Measurements from ENCODE around the gene COLEC11. TPM values are rescaled to one million over a fixed set of nuclear protein-coding genes. Genes with fewer than 3 reads are reported as not detected.

COLEC11 gene
- total RNA-seq, 4 donors from 2014 or later, result 2.8 to 20.5 (median 9.1) TPM

GRCh38 chr2:3595985-3596384 is 1.1 kb downstream of the COLEC11 start:
- 80 to 94% methylated on average over 6 of the region's 6 CpGs for WGBS, 2 donors
- intact Hi-C loops (cut with DNase I), result no loop called here
- no peak overlapping the region for H3K27ac ChIP-seq
- no peaks in the 10 kb centered on the region for H3K36me3 ChIP-seq
- no peak overlapping the region for H3K4me3 ChIP-seq (replicated peaks in 1 of 3)
- no peaks in the 10 kb centered on the region for H3K9me3 ChIP-seq
- no peak for DNase-seq
- TF ChIP-seq CTCF (IDR thresholded peaks at IDR 0.05) (no peak), POLR2A (IDR thresholded peaks at IDR 0.05) (no peak)
- H3K27me3 ChIP-seq, result no peaks in the 10 kb centered on the region
- H3K4me1 ChIP-seq, result no peaks in the 10 kb centered on the region

- whole genome bisulfite sequencing, 2 donors, result 86 to 91% methylated on average over 16 of the region's 16 CpGs
- no peaks in the 10 kb centered on the region for H3K27me3 ChIP-seq
- no peak for DNase-seq
- no peaks in the 10 kb centered on the region for H3K9me3 ChIP-seq
- H3K36me3 ChIP-seq, result no peaks in the 10 kb centered on the region
- H3K4me1 ChIP-seq, result no peaks in the 10 kb centered on the region
- H3K4me3 ChIP-seq (replicated peaks in 1 of 3), result no peak overlapping the region
- intact Hi-C loops (cut with DNase I), result no loop called here
- no peak for TF ChIP-seq CTCF (IDR thresholded peaks at IDR 0.05)
- no peak for TF ChIP-seq POLR2A (IDR thresholded peaks at IDR 0.05)
- H3K27ac ChIP-seq, result no peak overlapping the region
These were observed 2.0 kb downstream of the COLEC11 start for GRCh38 chr2:3596901-3597417.

- Histone ChIP-seq H3K36me3 (no peaks in the 10 kb centered on the region), H3K27me3 (no peaks in the 10 kb centered on the region), H3K27ac (no peak overlapping the region), H3K4me3 (replicated peaks in 1 of 3) (no peak overlapping the region), H3K4me1 (no peaks in the 10 kb centered on the region), H3K9me3 (no peaks in the 10 kb centered on the region)
- TF ChIP-seq CTCF (IDR thresholded peaks at IDR 0.05), result no peak
- TF ChIP-seq POLR2A (IDR thresholded peaks at IDR 0.05), result no peak
- no peak for DNase-seq
- 78 to 80% methylated on average over 6 of the region's 6 CpGs for WGBS, 2 donors
- intact Hi-C loops (cut with DNase I), result no loop called here
These were observed 2.7 kb downstream of the COLEC11 start for GRCh38 chr2:3597567-3597966.

- Histone ChIP-seq H3K9me3 (no peaks in the 10 kb centered on the region), H3K4me3 (replicated peaks in 1 of 3) (no peak overlapping the region), H3K4me1 (no peaks in the 10 kb centered on the region), H3K27me3 (no peaks in the 10 kb centered on the region), H3K27ac (no peak overlapping the region), H3K36me3 (no peaks in the 10 kb centered on the region)
- DNase-seq, result no peak
- 81 to 83% methylated on average over 22 of the region's 22 CpGs for WGBS, 2 donors
- intact Hi-C loops (cut with DNase I), result no loop called here
- TF ChIP-seq POLR2A (IDR thresholded peaks at IDR 0.05) (no peak), CTCF (IDR thresholded peaks at IDR 0.05) (no peak)
These were observed 3.4 kb downstream of the COLEC11 start for GRCh38 chr2:3598197-3598910.
